ENCODE results near the gene TNRC6A. TPM values are rescaled to one million over a fixed set of nuclear protein-coding genes. Genes with fewer than 3 reads are reported as not detected.
"Not testable (repeated sequence)": the region's sequence is repeated elsewhere in the genome, so short reads cannot be mapped to it uniquely, and the experiment has no call there.

TNRC6A gene
- total RNA-seq, 2 donors from 2014 or later, result 81.5 to 84.7 TPM

DNA sequence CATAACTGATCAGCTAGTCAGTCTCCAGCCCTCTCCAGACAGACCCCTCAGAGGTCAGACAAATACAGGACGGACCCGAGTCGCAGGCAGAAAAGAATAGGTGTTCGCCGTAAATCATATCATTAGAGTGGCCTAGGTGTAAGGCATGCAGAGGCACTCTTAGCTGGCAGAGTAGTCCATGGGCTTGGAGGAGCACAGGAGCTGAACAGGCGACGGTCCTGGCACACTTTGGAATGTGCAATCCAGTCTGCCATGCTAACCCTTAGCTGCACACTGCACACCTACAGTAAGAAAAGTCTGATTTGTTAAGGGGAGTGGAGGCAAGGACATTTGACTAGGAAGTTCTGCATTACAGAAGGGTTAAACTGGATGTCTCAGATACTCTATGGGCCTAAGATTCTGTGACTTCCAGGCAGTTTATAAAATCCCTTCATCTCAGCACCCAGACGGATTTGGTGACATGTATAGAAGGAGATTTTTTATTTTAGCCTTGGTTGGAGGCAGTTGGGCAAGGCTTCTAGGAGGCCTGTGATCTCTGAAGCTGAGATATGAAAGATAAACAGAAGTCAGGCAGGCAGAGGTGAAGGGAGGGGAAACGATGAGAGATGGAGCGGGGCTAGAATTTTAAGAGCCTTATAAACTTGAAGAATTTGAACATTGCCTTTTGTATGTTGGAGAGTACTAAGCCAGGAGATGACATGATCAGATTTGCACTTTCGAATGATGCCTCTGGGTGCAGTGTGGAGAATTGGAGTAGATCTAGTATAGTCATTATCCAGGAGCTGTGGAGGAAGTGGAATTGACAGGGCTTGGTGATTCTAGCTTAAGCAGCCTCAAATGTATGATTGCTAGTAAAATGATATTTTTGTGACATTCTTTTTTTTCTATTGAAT is 81.7 kb downstream of the TNRC6A start:
- Mint-ChIP-seq H3K4me1 (no peaks in the 10 kb centered on the region), H3K36me3 (ENCODE audit: low read depth) (peaks cover 72% of the 10 kb centered on the region), H3K27me3 (ENCODE audit: insufficient read depth) (no peaks in the 10 kb centered on the region), H3K9me3 (no peaks in the 10 kb centered on the region), H3K4me3 (no peak overlapping the region), H3K27ac (no peak overlapping the region)
- TF ChIP-seq, protein P1, sequence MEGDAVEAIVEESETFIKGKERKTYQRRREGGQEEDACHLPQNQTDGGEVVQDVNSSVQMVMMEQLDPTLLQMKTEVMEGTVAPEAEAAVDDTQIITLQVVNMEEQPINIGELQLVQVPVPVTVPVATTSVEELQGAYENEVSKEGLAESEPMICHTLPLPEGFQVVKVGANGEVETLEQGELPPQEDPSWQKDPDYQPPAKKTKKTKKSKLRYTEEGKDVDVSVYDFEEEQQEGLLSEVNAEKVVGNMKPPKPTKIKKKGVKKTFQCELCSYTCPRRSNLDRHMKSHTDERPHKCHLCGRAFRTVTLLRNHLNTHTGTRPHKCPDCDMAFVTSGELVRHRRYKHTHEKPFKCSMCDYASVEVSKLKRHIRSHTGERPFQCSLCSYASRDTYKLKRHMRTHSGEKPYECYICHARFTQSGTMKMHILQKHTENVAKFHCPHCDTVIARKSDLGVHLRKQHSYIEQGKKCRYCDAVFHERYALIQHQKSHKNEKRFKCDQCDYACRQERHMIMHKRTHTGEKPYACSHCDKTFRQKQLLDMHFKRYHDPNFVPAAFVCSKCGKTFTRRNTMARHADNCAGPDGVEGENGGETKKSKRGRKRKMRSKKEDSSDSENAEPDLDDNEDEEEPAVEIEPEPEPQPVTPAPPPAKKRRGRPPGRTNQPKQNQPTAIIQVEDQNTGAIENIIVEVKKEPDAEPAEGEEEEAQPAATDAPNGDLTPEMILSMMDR (conservative IDR thresholded peaks at IDR 0.05), result no peak
- H3K36me3 ChIP-seq (ENCODE audit: control insufficient read depth, insufficient read depth, low read length), result peaks cover 90% of the 10 kb centered on the region
- H3K9ac ChIP-seq (ENCODE audit: extremely low read depth, low read length, poor library complexity, severe bottlenecking), result no peak overlapping the region
- H3K9me3 ChIP-seq (ENCODE audit: control insufficient read depth, low read length), result no peaks in the 10 kb centered on the region
- no peak for DNase-seq
- no peak overlapping the region for H3K27ac ChIP-seq (ENCODE audit: low read depth, low read length)
- WGBS, 2 experiments (ENCODE audit: insufficient coverage in 1 of 2, insufficient read length in 1 of 2), result 93% methylated on average over 10 to 11 of the region's 11 CpGs
- no peaks in the 10 kb centered on the region for H3K4me1 ChIP-seq (ENCODE audit: control insufficient read depth, insufficient read depth, low read length)
- H3K4me3 ChIP-seq (ENCODE audit: low read length), result no peak overlapping the region
- H3K27me3 ChIP-seq (ENCODE audit: control insufficient read depth, insufficient read depth, low read length, poor library complexity, severe bottlenecking), result no peaks in the 10 kb centered on the region

DNA sequence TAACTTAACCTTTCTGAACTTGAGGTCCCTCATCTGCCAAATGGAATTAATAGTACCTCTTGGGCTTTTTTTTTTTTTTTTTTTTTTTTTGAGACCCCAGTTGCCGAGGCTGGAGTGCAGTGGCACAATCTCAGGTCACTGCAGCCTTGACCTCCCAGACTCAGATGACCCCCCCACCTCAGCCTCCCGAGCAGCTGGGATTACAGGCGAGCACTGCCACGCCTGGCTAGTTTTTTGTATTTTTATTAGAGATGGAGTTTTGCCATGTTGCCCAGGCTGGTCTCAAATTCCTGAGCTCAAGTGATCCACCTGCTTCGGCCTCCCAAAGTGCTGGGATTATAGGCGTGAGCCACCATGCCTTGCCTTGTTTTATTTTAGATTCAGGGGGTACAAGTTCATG is 83.4 kb downstream of the TNRC6A start:
- H3K27ac Mint-ChIP-seq; H3K9ac ChIP-seq (ENCODE audit: extremely low read depth, low read length, poor library complexity, severe bottlenecking); H3K4me3 ChIP-seq (ENCODE audit: low read length); H3K4me1 Mint-ChIP-seq; H3K27me3 Mint-ChIP-seq (ENCODE audit: insufficient read depth); H3K9me3 Mint-ChIP-seq; H3K4me1 ChIP-seq (ENCODE audit: control insufficient read depth, insufficient read depth, low read length); H3K9me3 ChIP-seq (ENCODE audit: control insufficient read depth, low read length); DNase-seq; H3K27me3 ChIP-seq (ENCODE audit: control insufficient read depth, insufficient read depth, low read length, poor library complexity, severe bottlenecking); H3K4me3 Mint-ChIP-seq; H3K27ac ChIP-seq (ENCODE audit: low read depth, low read length): not testable (repeated sequence)
- peaks cover 64% of the 10 kb centered on the region for H3K36me3 Mint-ChIP-seq (ENCODE audit: low read depth)
- peaks cover 90% of the 10 kb centered on the region for H3K36me3 ChIP-seq (ENCODE audit: control insufficient read depth, insufficient read depth, low read length)
- WGBS, 2 experiments (ENCODE audit: insufficient coverage in 1 of 2, insufficient read length in 1 of 2), result 85 to 87% methylated on average over 2 to 6 of the region's 6 CpGs

DNA sequence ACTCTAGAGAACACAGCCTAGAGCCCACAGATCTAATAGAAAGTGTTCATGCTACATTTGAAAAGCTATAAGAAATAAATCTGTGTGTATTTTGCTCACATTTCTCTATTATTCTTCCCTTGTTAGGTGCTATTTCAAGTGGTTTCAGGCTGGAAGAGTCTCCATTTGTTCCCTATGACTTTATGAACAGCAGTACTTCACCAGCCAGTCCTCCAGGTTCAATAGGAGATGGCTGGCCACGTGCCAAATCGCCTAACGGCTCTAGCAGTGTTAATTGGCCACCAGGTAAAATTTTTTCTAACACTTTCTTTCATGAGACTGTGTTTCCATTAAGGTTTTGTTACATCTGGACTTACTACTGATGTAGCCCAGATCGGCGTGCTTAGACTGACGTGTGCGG is 85.6 kb downstream of the TNRC6A start:
- TF ChIP-seq, protein P1 (conservative IDR thresholded peaks at IDR 0.05), result no peak
- no peak for DNase-seq
- Histone ChIP-seq H3K36me3 (ENCODE audit: control insufficient read depth, insufficient read depth, low read length) (peaks cover 89% of the 10 kb centered on the region), H3K9ac (ENCODE audit: extremely low read depth, low read length, poor library complexity, severe bottlenecking) (no peak overlapping the region), H3K4me1 (ENCODE audit: control insufficient read depth, insufficient read depth, low read length) (no peaks in the 10 kb centered on the region), H3K27me3 (ENCODE audit: control insufficient read depth, insufficient read depth, low read length, poor library complexity, severe bottlenecking) (no peaks in the 10 kb centered on the region), H3K4me3 (ENCODE audit: low read length) (no peak overlapping the region), H3K27ac (ENCODE audit: low read depth, low read length) (no peak overlapping the region), H3K9me3 (ENCODE audit: control insufficient read depth, low read length) (no peaks in the 10 kb centered on the region)
- no peaks in the 10 kb centered on the region for H3K27me3 Mint-ChIP-seq (ENCODE audit: insufficient read depth)
- H3K36me3 Mint-ChIP-seq (ENCODE audit: low read depth), result peaks cover 68% of the 10 kb centered on the region
- no peak overlapping the region for H3K4me3 Mint-ChIP-seq
- no peaks in the 10 kb centered on the region for H3K4me1 Mint-ChIP-seq
- H3K9me3 Mint-ChIP-seq, result no peaks in the 10 kb centered on the region
- H3K27ac Mint-ChIP-seq, result peak overlapping the region; percentile 1
- WGBS, 2 experiments (ENCODE audit: insufficient coverage in 1 of 2, insufficient read length in 1 of 2), result 95 to 98% methylated on average over 7 of the region's 7 CpGs

Data from endodermal cell (in vitro differentiated cells).